ENCODE data around the gene TRMT10C.
"Not testable (repeated sequence)": the region's sequence is repeated elsewhere in the genome, so short reads cannot be mapped to it uniquely, and the experiment has no call there.

The TRMT10C gene

DNA sequence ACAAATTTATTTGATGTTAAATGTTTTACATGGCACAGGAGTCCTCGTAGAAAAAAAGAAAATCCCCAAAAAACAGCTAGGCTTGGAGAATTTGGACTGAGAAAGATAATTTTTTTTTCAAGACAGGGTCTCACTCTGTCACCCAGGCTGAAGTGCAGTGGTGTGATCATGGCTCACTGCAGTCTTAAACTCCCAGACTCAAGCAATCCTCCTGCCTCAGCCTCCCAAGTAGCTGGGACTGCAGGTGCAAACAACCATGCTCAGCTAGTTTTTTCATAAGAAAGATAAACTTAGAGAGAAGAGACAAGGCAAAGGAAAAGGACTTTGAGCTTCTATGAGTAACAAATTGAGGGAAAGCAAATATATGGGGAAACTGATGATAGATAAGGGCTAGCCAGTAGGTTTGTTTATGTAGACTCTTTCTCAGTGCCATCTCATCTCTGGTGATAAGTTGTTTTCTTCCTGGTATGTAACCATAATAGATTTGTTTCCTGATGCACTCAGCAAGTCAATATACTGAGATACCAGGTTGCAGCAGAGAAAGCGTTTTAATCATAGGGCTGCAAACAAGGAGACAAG lies 13.1 kb upstream of the TRMT10C start:
- H2AFZ ChIP-seq (ENCODE audit: low read depth, low read length, severe bottlenecking) = no peak overlapping the region
- no peaks in the 10 kb centered on the region for H3K27me3 ChIP-seq (ENCODE audit: low read length)
- no peaks in the 10 kb centered on the region for H3K9me2 ChIP-seq (replicated peaks; ENCODE audit: insufficient read depth, low read length)
- H3K4me3 ChIP-seq (ENCODE audit: insufficient read depth, low read length, poor library complexity, severe bottlenecking) = no peak overlapping the region
- no peak overlapping the region for H3K27ac ChIP-seq (ENCODE audit: low read depth, low read length)
- H3K9me3 ChIP-seq (ENCODE audit: insufficient read depth, low read length) = no peaks in the 10 kb centered on the region
- no peak overlapping the region for H3K4me2 ChIP-seq (ENCODE audit: low read depth, low read length, poor library complexity, severe bottlenecking)
- TF ChIP-seq EZH2phosphoT487 (conservative IDR thresholded peaks at IDR 0.05; ENCODE audit: low read length) (no peak), CTCF (IDR thresholded peaks at IDR 0.05; ENCODE audit: insufficient read depth, low read length, poor library complexity, severe bottlenecking) (no peak)
- H3K9ac ChIP-seq (ENCODE audit: low read length) = no peak overlapping the region
- no peaks in the 10 kb centered on the region for H3K36me3 ChIP-seq (ENCODE audit: low read length)
- H3K79me2 ChIP-seq (ENCODE audit: insufficient read depth, low read length) = no peaks in the 10 kb centered on the region
- H4K20me1 ChIP-seq (ENCODE audit: low read depth, low read length) = no peaks in the 10 kb centered on the region
- no peaks in the 10 kb centered on the region for H3F3A ChIP-seq (ENCODE audit: insufficient read depth)

DNA sequence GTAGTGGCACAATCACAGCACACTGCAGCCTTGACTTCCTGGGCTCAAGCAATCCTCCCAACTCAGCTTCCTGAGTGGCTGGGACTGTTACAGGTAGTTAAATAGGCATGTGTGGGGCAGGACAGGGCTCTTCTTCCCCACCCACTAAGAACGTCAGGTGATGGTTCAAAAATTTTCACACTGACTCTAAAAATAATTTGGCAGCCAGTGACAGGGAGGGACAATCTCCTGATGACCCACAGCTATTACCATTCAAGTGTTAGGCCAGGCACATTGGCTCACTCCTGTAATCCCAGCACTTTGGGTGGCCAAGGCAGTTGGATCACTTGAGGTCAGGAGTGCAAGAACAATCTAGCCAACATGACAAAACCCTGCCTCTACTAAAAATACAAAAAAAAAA lies 12.2 kb upstream of the TRMT10C start:
- no peaks in the 10 kb centered on the region for H3F3A ChIP-seq (ENCODE audit: insufficient read depth)
- no peaks in the 10 kb centered on the region for H3K27me3 ChIP-seq (ENCODE audit: low read length)
- no peaks in the 10 kb centered on the region for H3K36me3 ChIP-seq (ENCODE audit: low read length)
- no peaks in the 10 kb centered on the region for H3K9me3 ChIP-seq (ENCODE audit: insufficient read depth, low read length)
- no peak for TF ChIP-seq CTCF (IDR thresholded peaks at IDR 0.05; ENCODE audit: insufficient read depth, low read length, poor library complexity, severe bottlenecking)
- TF ChIP-seq EZH2phosphoT487 (conservative IDR thresholded peaks at IDR 0.05; ENCODE audit: low read length) = no peak
- no peak overlapping the region for H3K27ac ChIP-seq (ENCODE audit: low read depth, low read length)
- H3K4me3 ChIP-seq (ENCODE audit: insufficient read depth, low read length, poor library complexity, severe bottlenecking) = no peak overlapping the region
- no peaks in the 10 kb centered on the region for H3K79me2 ChIP-seq (ENCODE audit: insufficient read depth, low read length)
- no peaks in the 10 kb centered on the region for H4K20me1 ChIP-seq (ENCODE audit: low read depth, low read length)
- H3K9me2 ChIP-seq (replicated peaks; ENCODE audit: insufficient read depth, low read length) = no peaks in the 10 kb centered on the region
- H3K4me2 ChIP-seq (ENCODE audit: low read depth, low read length, poor library complexity, severe bottlenecking) = no peak overlapping the region
- no peak overlapping the region for H2AFZ ChIP-seq (ENCODE audit: low read depth, low read length, severe bottlenecking)
- no peak overlapping the region for H3K9ac ChIP-seq (ENCODE audit: low read length)

DNA sequence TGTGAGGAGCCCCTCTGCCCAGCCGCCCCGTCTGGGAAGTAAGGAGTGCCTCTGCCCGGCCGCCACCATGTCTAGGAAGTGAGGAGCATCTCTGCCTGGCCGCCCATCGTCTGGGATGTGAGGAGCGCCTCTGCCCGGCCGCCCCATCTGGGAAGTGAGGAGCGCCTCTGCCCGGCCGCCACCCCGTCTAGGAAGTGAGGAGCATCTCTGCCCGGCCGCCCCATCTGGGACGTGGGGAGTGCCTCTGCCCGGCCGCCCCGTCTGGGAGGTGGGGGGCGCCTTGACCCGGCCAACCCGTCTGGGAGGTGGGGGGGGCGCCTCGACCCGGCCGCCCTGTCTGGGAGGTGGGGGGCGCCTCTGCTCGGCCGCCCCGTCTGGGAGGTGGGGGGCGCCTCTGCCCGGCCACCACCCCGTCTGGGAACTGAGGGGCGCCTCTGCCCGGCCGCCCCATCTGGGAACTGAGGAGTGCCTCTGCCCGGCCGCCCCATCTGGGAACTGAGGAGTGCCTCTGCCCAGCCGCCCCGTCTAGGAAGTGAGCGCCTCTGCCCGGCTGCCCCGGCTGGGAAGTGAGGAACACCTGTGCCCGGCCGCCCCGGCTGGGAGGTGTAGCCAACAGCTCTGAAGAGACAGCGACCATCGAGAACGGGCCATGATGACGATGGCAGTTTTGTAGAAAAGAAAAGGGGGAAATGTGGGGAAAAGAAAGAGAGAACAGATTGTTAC lies 10.1 kb upstream of the TRMT10C start:
- not testable (repeated sequence) for H3K79me2 ChIP-seq (ENCODE audit: insufficient read depth, low read length); H3K36me3 ChIP-seq (ENCODE audit: low read length); H3K9me2 ChIP-seq (replicated peaks; ENCODE audit: insufficient read depth, low read length); H3K4me3 ChIP-seq (ENCODE audit: insufficient read depth, low read length, poor library complexity, severe bottlenecking); H3K4me2 ChIP-seq (ENCODE audit: low read depth, low read length, poor library complexity, severe bottlenecking); H3K27ac ChIP-seq (ENCODE audit: low read depth, low read length); H3F3A ChIP-seq (ENCODE audit: insufficient read depth); H3K9ac ChIP-seq (ENCODE audit: low read length); H4K20me1 ChIP-seq (ENCODE audit: low read depth, low read length); H3K9me3 ChIP-seq (ENCODE audit: insufficient read depth, low read length); H3K27me3 ChIP-seq (ENCODE audit: low read length); H2AFZ ChIP-seq (ENCODE audit: low read depth, low read length, severe bottlenecking)

- not testable (repeated sequence) for H3K9me3 ChIP-seq (ENCODE audit: insufficient read depth, low read length); H3K9ac ChIP-seq (ENCODE audit: low read length); H3F3A ChIP-seq (ENCODE audit: insufficient read depth); H3K79me2 ChIP-seq (ENCODE audit: insufficient read depth, low read length); H3K9me2 ChIP-seq (replicated peaks; ENCODE audit: insufficient read depth, low read length); H3K4me2 ChIP-seq (ENCODE audit: low read depth, low read length, poor library complexity, severe bottlenecking); H4K20me1 ChIP-seq (ENCODE audit: low read depth, low read length); H2AFZ ChIP-seq (ENCODE audit: low read depth, low read length, severe bottlenecking); H3K4me3 ChIP-seq (ENCODE audit: insufficient read depth, low read length, poor library complexity, severe bottlenecking); H3K36me3 ChIP-seq (ENCODE audit: low read length); H3K27me3 ChIP-seq (ENCODE audit: low read length); H3K27ac ChIP-seq (ENCODE audit: low read depth, low read length)
Measured at GRCh38 chr3:101553381-101553780, 8.3 kb upstream of the TRMT10C start.
